Neural cell (in vitro differentiated cells): Measurements from ENCODE around the gene TRIO. TPM values are rescaled to one million over a fixed set of nuclear protein-coding genes. Genes with fewer than 3 reads are reported as not detected.

Experiments
- H2AFZ ChIP-seq: fragments of 200-600, 300-800 bp; sonication (generic), shearing (Covaris generic); 2 replicates; pipeline ENCODE4 v1.6.0; 2014; ENCODE audit warnings: low read depth, mild to moderate bottlenecking, antibody characterized with exemption, low read length, moderate library complexity
- H3F3A ChIP-seq: fragments of 200-600 bp; shearing (Covaris generic); 2 replicates; pipeline ENCODE4 v1.6.1; 2016; ENCODE audit warnings: mild to moderate bottlenecking, moderate library complexity, mixed read lengths, antibody characterized with exemption, low read length; ENCODE audit not compliant: insufficient read depth, poor library complexity, severe bottlenecking
- H3K27ac ChIP-seq: fragments of 200-600, 300-800 bp; sonication (generic), shearing (Covaris generic); 2 replicates; pipeline ENCODE4 v1.5.1; 2014; ENCODE audit warnings: mild to moderate bottlenecking, low read length, moderate library complexity
- H3K27me3 ChIP-seq: fragments of 300-800, 200-600 bp; sonication (generic), shearing (Covaris generic); 2 replicates; pipeline ENCODE4 v1.6.0; 2014; ENCODE audit warnings: mild to moderate bottlenecking, low read depth, low read length, moderate library complexity; ENCODE audit not compliant: insufficient read depth
- H3K36me3 ChIP-seq: fragments of 300-800, 200-600 bp; sonication (generic), shearing (Covaris generic); 2 replicates; pipeline ENCODE4 v1.5.1; 2014; ENCODE audit warnings: mild to moderate bottlenecking, antibody characterized with exemption, low read length, moderate library complexity; ENCODE audit not compliant: insufficient read depth
- H3K4me2 ChIP-seq: fragments of 300-800, 200-600 bp; sonication (generic), shearing (Covaris generic); 2 replicates; pipeline ENCODE4 v1.6.0; 2014; ENCODE audit warnings: mild to moderate bottlenecking, low read length
- H3K4me3 ChIP-seq: fragments of 300-800, 200-600 bp; sonication (generic), shearing (Covaris generic); 2 replicates; pipeline ENCODE4 v1.5.1; 2014; ENCODE audit warnings: mild to moderate bottlenecking, low read length, moderate library complexity
- H3K79me2 ChIP-seq: fragments of 200-600 bp; shearing (Covaris generic); replicated peaks from 2 replicates; pipeline ENCODE4 v1.6.0; 2014; ENCODE audit warnings: mild to moderate bottlenecking, low read length, moderate library complexity; ENCODE audit not compliant: insufficient read depth
- H3K9ac ChIP-seq: fragments of 300-800, 200-600 bp; sonication (generic), shearing (Covaris generic); 2 replicates; pipeline ENCODE4 v1.6.1; 2016; ENCODE audit warnings: mild to moderate bottlenecking, low read length, mixed read lengths
- H3K9me2 ChIP-seq: fragments of 200-600 bp; shearing (Covaris generic); 2 replicates; pipeline ENCODE4 v1.6.1; 2016; ENCODE audit warnings: mild to moderate bottlenecking, low read length, mixed read lengths; ENCODE audit not compliant: insufficient read depth
- H3K9me3 ChIP-seq: fragments of 200-600, 300-800 bp; sonication (generic), shearing (Covaris generic); 2 replicates; pipeline ENCODE4 v1.6.1; 2016; ENCODE audit warnings: mild to moderate bottlenecking, mixed run types, low read length, moderate library complexity, mixed read lengths
- H4K20me1 ChIP-seq: fragments of 200-600 bp; shearing (Covaris generic); 2 replicates; pipeline ENCODE4 v1.6.1; 2016; ENCODE audit warnings: mild to moderate bottlenecking, mixed run types; ENCODE audit not compliant: insufficient read depth
- EP300 ChIP-seq: fragments of 450-650 bp; conservative IDR thresholded peaks from 2 replicates; pipeline ENCODE4 v1.6.1; 2014; ENCODE audit warnings: antibody characterized with exemption, mild to moderate bottlenecking, moderate library complexity; ENCODE audit not compliant: poor library complexity, severe bottlenecking
- EZH2 ChIP-seq: fragments of 200-600, 300-800 bp; shearing (Covaris generic), sonication (generic); IDR thresholded peaks from 2 replicates; pipeline ENCODE4 v1.6.1; 2014; ENCODE audit warnings: antibody characterized with exemption, low read length, borderline replicate concordance, mild to moderate bottlenecking; ENCODE audit not compliant: insufficient read depth, poor library complexity, severe bottlenecking
- MXI1 ChIP-seq: fragments of 450-650 bp; conservative IDR thresholded peaks from 2 replicates; pipeline ENCODE4 v1.6.1; 2014; ENCODE audit warnings: antibody characterized with exemption, mild to moderate bottlenecking; ENCODE audit not compliant: poor library complexity, severe bottlenecking
- POLR2AphosphoS5 ChIP-seq: IDR thresholded peaks from 2 replicates; pipeline ENCODE4 v1.6.1; 2012
- RAD21 ChIP-seq: fragments of 450-650 bp; conservative IDR thresholded peaks from 2 replicates; pipeline ENCODE4 v1.6.1; 2014; ENCODE audit warnings: antibody characterized with exemption, mild to moderate bottlenecking, moderate library complexity
- SMC3 ChIP-seq: fragments of 450-650 bp; conservative IDR thresholded peaks from 2 replicates; pipeline ENCODE4 v1.6.1; 2014; ENCODE audit warnings: antibody characterized with exemption, mild to moderate bottlenecking, moderate library complexity; ENCODE audit not compliant: poor library complexity
- TAF1 ChIP-seq: IDR thresholded peaks from 2 replicates; pipeline ENCODE4 v1.6.1; 2012; ENCODE audit warnings: low read depth
- polyA plus RNA-seq: library from polyadenylated mRNA; depleted of rRNA; stranded (reverse); fragments of >200 nt; gene quantifications from 2 replicates; pipeline ENCODE4 v1.2.3, GENCODE V29; 2014
- TF ChIP-seq, protein P1 (sequence below): IDR thresholded peaks from 2 replicates; pipeline ENCODE4 v1.6.1; 2012; ENCODE audit warnings: borderline replicate concordance
- TF ChIP-seq, protein P2 (sequence below): fragments of 450-650 bp; IDR thresholded peaks from 2 replicates; pipeline ENCODE4 v1.5.1; 2014; ENCODE audit warnings: antibody characterized with exemption, mild to moderate bottlenecking, moderate library complexity; ENCODE audit not compliant: poor library complexity, severe bottlenecking

The TRIO gene
- polyA plus RNA-seq, 1 donor from 2014 or later: 168 TPM

DNA sequence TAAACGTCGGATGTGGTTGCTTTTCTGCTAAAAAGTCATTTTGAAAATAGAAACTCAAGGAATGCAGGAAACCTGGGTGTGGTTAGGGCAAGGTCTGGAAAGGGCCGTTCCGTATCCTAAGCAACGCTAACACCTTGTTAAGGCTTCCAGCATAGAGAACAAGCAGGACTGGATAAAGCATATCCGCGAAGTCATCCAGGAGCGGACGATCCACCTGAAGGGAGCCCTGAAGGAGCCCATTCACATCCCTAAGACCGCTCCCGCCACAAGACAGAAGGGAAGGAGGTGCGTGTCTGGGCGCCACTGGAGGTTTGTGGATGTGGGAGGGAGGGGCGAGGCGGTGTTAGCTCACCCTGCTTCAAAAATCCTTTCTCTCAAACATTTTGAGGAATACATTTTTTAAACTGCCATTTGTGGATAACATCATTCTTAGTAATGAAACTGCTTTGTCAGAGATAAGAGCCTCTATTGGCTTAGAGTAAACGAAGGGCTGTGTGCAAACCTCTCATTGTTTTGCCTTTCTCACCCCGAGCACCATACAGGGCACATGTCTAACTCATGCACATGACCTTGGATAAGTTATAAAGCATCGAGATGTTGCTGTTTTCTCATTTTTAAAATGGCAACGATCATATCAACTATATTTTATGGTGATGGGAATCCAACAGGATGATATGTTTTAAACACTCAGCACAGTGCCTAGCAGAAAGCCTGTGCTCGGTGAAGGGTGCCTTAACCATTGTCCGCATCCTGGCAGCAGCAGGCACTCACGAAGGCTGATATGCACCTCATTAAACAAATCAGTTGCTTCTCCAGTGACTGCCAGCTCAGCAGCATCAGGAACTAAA, 262.8 kb downstream of the TRIO start:
- H3K9ac ChIP-seq: no peak overlapping the region
- no peaks in the 10 kb centered on the region for H4K20me1 ChIP-seq
- H3K27ac ChIP-seq: no peak overlapping the region
- TF ChIP-seq, protein P1, sequence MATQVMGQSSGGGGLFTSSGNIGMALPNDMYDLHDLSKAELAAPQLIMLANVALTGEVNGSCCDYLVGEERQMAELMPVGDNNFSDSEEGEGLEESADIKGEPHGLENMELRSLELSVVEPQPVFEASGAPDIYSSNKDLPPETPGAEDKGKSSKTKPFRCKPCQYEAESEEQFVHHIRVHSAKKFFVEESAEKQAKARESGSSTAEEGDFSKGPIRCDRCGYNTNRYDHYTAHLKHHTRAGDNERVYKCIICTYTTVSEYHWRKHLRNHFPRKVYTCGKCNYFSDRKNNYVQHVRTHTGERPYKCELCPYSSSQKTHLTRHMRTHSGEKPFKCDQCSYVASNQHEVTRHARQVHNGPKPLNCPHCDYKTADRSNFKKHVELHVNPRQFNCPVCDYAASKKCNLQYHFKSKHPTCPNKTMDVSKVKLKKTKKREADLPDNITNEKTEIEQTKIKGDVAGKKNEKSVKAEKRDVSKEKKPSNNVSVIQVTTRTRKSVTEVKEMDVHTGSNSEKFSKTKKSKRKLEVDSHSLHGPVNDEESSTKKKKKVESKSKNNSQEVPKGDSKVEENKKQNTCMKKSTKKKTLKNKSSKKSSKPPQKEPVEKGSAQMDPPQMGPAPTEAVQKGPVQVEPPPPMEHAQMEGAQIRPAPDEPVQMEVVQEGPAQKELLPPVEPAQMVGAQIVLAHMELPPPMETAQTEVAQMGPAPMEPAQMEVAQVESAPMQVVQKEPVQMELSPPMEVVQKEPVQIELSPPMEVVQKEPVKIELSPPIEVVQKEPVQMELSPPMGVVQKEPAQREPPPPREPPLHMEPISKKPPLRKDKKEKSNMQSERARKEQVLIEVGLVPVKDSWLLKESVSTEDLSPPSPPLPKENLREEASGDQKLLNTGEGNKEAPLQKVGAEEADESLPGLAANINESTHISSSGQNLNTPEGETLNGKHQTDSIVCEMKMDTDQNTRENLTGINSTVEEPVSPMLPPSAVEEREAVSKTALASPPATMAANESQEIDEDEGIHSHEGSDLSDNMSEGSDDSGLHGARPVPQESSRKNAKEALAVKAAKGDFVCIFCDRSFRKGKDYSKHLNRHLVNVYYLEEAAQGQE: no peak
- TF ChIP-seq, protein P2, sequence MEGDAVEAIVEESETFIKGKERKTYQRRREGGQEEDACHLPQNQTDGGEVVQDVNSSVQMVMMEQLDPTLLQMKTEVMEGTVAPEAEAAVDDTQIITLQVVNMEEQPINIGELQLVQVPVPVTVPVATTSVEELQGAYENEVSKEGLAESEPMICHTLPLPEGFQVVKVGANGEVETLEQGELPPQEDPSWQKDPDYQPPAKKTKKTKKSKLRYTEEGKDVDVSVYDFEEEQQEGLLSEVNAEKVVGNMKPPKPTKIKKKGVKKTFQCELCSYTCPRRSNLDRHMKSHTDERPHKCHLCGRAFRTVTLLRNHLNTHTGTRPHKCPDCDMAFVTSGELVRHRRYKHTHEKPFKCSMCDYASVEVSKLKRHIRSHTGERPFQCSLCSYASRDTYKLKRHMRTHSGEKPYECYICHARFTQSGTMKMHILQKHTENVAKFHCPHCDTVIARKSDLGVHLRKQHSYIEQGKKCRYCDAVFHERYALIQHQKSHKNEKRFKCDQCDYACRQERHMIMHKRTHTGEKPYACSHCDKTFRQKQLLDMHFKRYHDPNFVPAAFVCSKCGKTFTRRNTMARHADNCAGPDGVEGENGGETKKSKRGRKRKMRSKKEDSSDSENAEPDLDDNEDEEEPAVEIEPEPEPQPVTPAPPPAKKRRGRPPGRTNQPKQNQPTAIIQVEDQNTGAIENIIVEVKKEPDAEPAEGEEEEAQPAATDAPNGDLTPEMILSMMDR: no peak
- no peak for TF ChIP-seq EP300
- TF ChIP-seq EZH2: no peak
- TF ChIP-seq SMC3: no peak
- TF ChIP-seq TAF1: no peak
- H3K9me3 ChIP-seq: no peaks in the 10 kb centered on the region
- H3K9me2 ChIP-seq: no peaks in the 10 kb centered on the region
- H3K27me3 ChIP-seq: no peaks in the 10 kb centered on the region
- H3K4me2 ChIP-seq: no peak overlapping the region
- H3K4me3 ChIP-seq: no peak overlapping the region
- no peaks in the 10 kb centered on the region for H3F3A ChIP-seq
- H2AFZ ChIP-seq: no peak overlapping the region
- no peaks in the 10 kb centered on the region for H3K79me2 ChIP-seq
- peaks cover 7% of the 10 kb centered on the region for H3K36me3 ChIP-seq

DNA sequence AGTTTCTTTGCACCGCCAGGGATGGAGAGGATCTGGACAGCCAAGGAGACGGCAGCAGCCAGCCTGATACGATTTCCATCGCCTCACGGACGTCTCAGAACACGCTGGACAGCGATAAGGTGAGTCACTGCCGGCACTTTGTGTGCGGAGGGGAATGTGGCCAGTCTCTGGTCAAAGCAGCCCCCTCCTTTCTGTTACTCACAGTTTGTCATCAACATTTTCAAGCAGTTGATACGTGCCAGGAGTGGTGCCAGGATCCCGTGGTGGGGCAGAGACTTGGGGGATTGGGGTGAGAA, 263.4 kb downstream of the TRIO start:
- H3K4me3 ChIP-seq: no peak overlapping the region
- no peak overlapping the region for H3K9ac ChIP-seq
- no peak overlapping the region for H3K4me2 ChIP-seq

DNA sequence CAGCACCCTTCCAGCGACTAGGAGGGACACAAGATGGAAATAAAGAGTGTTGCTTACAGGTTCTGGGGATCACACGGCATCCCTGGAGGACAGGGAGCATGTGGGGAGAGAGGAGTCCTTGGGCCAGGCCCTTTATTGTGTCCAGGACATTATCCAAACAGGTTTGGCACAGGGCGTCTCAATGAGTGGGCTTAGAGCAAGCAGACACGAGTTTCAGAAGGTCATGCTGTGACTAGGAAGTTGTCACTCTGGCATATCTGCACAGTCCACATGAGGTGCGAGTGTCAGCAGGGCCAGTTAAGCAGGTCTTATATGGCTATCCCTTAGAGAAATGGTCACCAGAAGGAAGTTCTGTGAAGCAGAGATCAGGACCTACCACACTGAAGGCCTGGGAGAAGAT, 263.9 kb downstream of the TRIO start:
- H3K4me3 ChIP-seq: no peak overlapping the region
- H3K79me2 ChIP-seq: no peaks in the 10 kb centered on the region
- no peaks in the 10 kb centered on the region for H4K20me1 ChIP-seq
- no peaks in the 10 kb centered on the region for H3K9me2 ChIP-seq
- no peak overlapping the region for H3K9ac ChIP-seq
- no peaks in the 10 kb centered on the region for H3F3A ChIP-seq
- H3K9me3 ChIP-seq: no peaks in the 10 kb centered on the region
- H3K27ac ChIP-seq: no peak overlapping the region
- no peak overlapping the region for H3K4me2 ChIP-seq
- H3K36me3 ChIP-seq: peaks cover 7% of the 10 kb centered on the region
- no peak overlapping the region for H2AFZ ChIP-seq
- no peaks in the 10 kb centered on the region for H3K27me3 ChIP-seq
- TF ChIP-seq EZH2 (no peak), TAF1 (no peak), MXI1 (no peak), POLR2AphosphoS5 (no peak), SMC3 (no peak), RAD21 (no peak)
- TF ChIP-seq, protein P2: no peak
- TF ChIP-seq, protein P1: no peak

More for the DNA sequence above, 263.4 kb downstream of the TRIO start:
- no peak overlapping the region for H2AFZ ChIP-seq
- TF ChIP-seq MXI1 (no peak), EZH2 (no peak)
- H3K27ac ChIP-seq: no peak overlapping the region
- H3F3A ChIP-seq: no peaks in the 10 kb centered on the region
- no peaks in the 10 kb centered on the region for H3K9me2 ChIP-seq
- no peaks in the 10 kb centered on the region for H4K20me1 ChIP-seq
- H3K79me2 ChIP-seq: no peaks in the 10 kb centered on the region
- H3K36me3 ChIP-seq: peaks cover 7% of the 10 kb centered on the region
- H3K27me3 ChIP-seq: no peaks in the 10 kb centered on the region
- H3K9me3 ChIP-seq: no peaks in the 10 kb centered on the region
